HL-60 (cell line): ENCODE results near the gene MARF1.
A peak's percentile ranks its signal among the peaks of the same experiment; 100 is the strongest.

Source experiments
- CTCF ChIP-seq: IDR thresholded peaks from one replicate; pipeline ENCODE4 v1.5.1; 2011; ENCODE audit warnings: low read length, control low read depth, inconsistent platforms; ENCODE audit not compliant: insufficient read depth
- GABPA ChIP-seq: IDR thresholded peaks from 2 replicates; pipeline ENCODE4 v1.6.1; 2012; ENCODE audit warnings: low read depth
- POLR2AphosphoS5 ChIP-seq: IDR thresholded peaks from 2 replicates; pipeline ENCODE4 v1.6.1; 2012; ENCODE audit warnings: low read depth
- REST ChIP-seq: IDR thresholded peaks from 2 replicates; pipeline ENCODE4 v1.6.1; 2012; ENCODE audit warnings: low read depth; ENCODE audit not compliant: insufficient replicate concordance
- SPI1 ChIP-seq: IDR thresholded peaks from 2 replicates; pipeline ENCODE4 v1.6.1; 2012; ENCODE audit warnings: low read depth, mild to moderate bottlenecking, borderline replicate concordance

- TF ChIP-seq CTCF (peak; percentile 24), GABPA (peak; percentile 78), POLR2AphosphoS5 (peak; percentile 82), SPI1 (peak; percentile 74), REST (peak; percentile 23)
Measured at GRCh38 chr16:15643048-15643945, at the start of gene MARF1.
